HG03108 (cell line): ENCODE results near the gene SGTA.

Experiments used
- ATAC-seq: cut with Tn5 transposase; IDR thresholded peaks from one replicate; pipeline ENCODE4 v1.9.1; 2021; ENCODE audit warnings: moderate library complexity; ENCODE audit not compliant: unreplicated experiment

SGTA gene

GRCh38 chr19:2774083-2774679 is 8.9 kb downstream of the SGTA start:
- no peak for ATAC-seq

DNA sequence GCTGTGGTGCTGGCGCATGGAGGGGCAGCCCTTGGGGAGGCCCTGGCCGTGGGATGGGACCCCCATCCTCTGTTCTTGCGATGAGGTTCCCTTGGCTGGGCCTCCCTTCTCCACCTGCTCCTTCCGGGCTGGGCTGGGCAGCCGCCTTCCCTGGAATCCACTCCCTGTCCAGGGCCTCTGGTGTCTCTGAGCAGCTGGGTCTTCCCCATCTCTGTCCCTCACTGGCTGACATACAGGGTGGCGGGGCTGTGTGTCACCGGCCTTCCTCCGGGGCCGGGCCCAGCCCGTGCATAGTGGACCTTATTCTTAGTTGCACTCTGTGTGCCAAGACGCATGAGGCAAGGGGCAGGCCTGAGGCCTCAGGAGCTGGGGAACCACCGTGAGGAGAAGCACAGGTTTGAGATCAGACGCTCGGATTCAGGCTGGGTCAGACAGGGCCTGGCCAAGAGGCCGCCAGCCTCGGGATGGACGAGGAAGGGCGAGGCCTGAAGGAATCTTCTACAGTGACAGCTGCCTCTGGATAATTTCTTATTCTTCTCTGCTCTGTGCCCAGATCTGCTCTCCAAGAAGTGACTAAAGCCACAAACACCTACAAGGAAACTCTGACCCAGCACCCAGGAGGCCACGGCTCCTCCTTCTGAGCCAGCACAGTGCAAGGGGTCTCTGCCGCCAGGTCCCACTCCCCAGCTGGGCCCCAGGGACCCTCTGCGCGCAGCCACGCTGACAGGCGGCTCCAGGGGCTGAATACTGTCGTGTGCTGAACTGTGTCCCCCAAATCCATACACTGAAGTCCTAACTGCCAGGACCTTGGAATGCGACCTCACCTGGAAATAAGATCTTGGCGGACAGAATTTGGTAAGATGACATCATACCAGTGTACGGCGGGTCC is 11.0 kb downstream of the SGTA start:
- ATAC-seq, result no peak

DNA sequence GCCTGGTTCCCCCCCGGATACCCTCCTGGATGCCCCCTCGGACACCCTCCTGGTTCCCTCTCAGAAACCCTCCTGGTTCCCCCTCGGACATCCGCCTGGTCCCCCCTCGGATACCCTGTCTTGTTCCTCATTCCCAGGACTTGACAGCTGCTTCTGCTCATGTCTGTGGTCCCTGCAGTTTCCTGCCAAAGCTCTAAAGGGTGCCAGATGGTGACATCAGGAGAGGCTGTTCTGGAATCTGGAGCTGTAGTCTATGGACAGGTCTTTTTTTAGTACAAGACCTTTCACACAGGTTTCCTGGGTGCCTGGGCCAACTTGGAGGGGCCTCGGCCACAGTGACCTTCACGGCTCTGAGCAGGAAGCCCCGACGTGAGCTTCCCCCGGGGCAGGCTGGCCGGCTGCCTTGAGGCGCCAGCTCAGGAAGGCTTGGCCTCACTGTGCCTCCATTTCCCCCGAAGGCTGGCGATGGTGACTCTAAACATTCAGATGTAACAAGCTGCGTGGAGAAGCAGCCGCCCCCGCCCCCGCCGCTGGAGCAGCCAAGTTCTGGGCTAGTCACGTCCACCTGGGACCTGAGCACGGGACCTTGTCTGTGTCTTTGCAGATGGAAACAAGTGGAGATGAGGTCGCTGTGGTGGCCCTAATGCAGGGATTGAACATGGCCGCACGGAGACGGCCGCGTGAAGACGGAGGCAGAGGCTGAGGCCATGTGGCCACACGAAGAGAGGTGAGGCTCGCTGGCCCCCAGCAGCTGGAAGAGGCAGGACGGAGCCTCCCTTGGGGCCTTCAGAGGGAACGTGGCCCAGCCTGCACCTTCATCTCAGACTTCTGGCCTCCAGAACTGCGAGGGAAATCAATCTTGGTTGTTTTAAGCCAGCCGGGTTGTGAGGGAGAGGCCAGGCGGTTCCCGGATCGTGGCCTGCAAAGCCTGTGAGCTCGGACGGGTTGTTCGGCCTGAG is 12.7 kb downstream of the SGTA start:
- no peak for ATAC-seq

DNA sequence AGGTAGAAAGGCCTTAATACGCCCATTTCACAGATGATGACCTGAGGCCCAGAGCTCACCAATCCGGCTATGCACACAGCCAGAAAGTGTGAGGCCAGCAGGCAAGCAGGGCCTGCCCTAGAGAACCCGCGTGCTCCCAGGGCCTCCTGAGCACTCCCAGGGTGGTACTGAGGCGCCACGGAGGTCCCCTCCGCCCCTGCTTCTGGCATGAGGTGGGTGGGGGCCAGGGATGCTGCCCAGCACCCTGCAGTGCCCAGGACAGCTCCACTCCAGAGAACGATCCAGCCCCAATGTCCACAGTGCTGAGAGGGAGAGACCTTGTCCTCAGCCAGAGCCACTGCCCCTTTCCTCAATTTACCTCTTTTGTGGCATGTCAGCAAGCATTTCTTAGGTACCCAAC is 13.9 kb downstream of the SGTA start:
- no peak for ATAC-seq

DNA sequence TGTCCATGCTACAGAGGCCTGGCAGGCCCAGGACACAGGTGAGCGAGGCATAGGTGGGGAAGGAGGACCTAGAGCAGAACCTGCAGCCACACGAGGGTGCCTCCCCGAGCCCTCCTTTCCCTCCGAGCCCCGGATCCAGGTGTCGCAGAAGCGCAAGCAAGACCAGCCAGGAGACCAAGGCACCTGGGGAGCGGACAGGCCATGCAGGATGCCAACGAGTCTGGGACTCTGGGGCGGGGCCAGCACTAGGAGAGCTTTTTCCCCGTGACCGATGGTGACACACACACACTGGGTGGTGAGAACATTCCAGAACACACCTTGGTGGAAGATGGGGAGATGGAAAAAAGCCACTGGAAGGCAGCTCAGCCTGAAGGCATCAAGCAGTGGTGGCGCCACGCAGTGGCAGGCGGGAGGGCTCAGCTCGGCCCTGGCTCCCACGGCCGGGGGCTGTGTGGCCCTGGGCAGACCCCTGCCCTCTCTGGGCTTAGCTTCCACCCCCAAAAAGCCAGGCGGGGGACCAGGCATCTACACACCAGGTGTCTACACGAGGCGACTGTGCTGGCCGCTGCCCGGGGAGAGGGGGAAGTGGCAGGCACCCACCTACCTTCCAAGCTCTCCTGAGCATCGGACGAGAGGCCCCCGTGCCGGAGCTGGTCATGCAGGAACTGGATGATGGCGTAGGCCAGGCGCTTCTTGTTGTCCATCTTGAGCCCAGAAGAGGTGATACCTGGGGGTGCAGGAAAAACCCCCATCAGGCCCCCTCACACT is 14.5 kb downstream of the SGTA start:
- ATAC-seq, result no peak

DNA sequence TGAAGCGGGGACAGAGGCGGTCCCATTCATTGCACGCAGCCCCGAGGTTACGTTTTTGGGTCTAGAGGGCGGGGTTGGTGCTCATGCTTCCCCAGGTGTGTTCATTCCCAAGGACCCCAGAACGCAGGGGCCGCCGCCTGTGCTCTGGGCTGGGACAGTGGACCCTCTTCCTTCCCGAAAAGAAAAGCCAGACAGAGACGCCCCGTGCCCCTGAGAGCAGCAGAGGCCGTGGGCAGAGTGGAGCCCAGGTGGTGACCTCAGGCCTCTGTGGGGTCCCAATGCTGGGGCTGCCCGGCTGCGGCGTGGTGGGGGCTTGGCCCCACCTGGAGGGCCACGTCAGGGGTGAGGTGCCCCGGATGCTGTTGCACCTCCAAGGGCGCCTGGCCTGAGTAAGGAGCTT is 15.4 kb downstream of the SGTA start:
- no peak for ATAC-seq

- no peak for ATAC-seq
Measured at GRCh38 chr19:2766594-2767372, 16.3 kb downstream of the SGTA start.

- ATAC-seq, result no peak
Measured at GRCh38 chr19:2765376-2765775, 17.7 kb downstream of the SGTA start.

GRCh38 chr19:2764945-2765344 is 18.1 kb downstream of the SGTA start:
- ATAC-seq, result no peak

DNA sequence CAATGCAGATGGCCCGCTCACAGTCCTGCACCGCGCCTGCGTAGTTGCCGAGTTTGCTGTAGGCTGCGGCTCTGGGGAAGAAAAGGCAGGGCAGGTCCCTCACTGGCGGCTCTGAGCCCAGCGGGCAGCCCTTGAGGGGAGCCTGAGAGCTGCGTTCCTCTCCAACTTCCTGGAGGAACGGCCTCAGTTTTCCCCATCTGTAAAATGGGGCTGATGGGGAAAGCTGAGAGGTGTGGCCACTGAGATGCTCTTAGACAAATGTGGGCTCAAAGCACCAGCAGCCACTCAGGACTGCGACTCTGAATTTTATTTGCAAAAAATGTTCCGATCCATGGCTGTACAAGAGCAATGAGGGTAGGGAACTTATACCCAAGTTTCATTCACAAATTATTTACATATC is 19.4 kb downstream of the SGTA start:
- ATAC-seq, result no peak

DNA sequence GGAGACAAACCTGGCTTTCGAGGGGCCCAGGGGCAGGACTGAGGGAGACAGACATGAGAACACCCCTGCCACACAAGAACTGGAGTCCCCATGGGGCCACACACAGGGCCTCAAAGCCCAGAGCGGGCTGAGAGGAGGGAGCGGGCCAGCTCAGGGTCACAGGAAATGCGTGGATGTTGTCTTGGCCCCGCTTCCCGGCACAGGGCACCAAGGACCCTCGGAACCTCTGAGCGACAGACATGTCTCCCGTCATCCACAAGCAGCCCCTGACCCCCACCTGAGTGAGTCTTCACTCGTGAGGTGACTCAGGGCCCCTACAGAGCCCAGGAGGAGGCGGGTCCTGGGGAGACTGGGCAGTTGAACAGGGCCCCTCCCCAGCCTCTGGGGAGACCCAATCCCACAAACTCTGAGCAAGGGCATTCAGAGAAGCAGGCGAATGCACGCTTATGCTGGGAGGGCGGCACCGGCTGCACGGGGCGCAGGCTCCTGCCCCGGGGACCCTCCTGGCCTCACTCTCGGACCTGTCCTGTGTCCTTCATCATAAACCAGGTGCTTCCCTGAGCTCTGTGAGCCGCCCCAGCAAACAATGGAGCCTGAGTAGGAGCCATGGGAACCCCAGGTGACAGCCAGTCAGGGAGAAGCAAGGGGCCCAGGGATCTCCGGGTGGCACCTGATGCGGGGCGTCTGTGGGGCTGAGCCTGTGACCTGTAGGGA is 20.1 kb downstream of the SGTA start:
- ATAC-seq, result no peak

- no peak for ATAC-seq
Measured at GRCh38 chr19:2761876-2762782, 20.9 kb downstream of the SGTA start.

GRCh38 chr19:2761309-2761677 is 21.8 kb downstream of the SGTA start:
- no peak for ATAC-seq

GRCh38 chr19:2759965-2760364 is 23.1 kb downstream of the SGTA start:
- no peak for ATAC-seq

- no peak for ATAC-seq
Measured at GRCh38 chr19:2759362-2759761, 23.7 kb downstream of the SGTA start.

DNA sequence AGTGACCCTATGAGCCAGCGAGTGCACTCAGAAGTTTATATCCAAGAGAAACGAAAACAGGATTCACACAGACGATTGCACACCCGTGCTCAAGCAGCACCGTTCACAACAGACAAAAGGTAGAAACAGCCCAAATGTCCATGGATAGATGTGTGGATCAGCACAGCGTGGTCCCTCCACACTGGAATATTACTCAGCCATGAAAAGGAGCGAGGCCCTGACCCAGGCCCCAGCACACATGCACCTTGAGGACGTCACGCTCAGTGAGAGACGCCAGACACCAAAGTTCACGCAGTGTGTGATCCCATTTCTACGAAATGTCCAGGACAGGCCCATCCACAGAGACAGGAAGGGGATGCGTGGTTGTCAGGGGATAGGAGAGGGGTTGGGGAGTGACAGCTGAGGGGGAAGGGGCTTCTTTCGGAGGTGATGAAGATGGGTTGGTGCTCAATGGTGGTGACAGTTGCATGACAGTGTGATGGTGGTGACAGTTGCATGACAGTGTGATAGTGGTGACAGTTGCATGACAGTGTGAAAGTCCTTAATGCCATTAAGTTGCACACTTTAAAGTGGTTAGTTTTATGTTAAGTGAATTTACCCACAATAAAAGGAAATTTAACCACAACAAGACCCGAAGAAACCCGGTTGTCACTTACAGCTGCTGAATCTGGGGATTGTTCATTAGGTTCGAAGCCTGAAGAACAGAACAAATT is 24.3 kb downstream of the SGTA start:
- ATAC-seq, result no peak
